IPS-NIHi7 (cell line): ENCODE data around the gene SAT2.
A peak's percentile ranks its signal among the peaks of the same experiment; 100 is the strongest.
"Not testable (repeated sequence)": the region's sequence is repeated elsewhere in the genome, so short reads cannot be mapped to it uniquely, and the experiment has no call there.

Experiments used
- DNase-seq: peaks from one replicate; pipeline ENCODE4 v3.0.0; 2012; ENCODE audit warnings: mixed read lengths; ENCODE audit errors: extremely low spot score

Gene SAT2

DNA sequence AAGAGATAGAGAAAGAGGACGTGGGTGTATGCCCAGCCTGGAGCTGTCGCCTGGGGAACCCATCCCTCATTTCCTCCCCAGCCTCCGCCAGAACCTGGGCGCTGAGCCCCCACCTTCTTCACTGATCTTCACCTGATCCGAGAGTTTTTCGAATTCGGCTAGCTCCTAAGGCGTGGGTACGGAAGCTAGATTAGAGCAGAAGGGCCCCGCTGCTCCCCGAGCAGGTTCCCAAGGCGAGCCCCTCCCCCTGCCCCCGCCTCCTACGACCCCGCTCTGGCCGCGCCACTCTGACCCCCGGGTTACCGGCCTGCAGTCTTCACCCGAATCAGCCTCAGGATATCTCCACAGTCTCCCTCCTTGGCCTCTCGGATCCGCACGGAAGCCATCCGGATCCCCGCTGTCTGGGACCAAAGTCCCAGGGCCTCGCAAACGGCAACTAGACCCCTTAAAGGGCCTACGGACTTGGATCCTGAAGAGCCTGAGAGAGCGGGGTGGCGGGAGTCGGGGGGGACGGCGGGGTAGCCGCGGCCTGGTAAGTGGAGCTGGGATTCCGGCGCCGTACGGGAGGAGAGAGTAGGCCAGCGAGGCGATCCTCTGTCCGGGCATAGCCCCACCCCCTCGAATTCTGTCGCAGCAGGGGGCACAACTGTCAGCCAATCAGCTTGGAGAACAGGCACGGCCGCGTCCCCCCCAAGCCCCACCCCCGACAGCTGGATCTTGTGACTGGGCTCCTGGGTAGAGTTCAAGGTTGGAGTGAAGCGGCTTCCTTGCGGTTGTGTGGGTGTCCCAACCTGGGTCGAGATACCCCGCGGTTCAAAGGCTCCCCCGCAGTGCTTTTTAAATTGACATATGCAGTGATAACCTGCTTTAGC lies at the start of gene SAT2:
Gene SAT2, minus strand, starts transcription at position 572 of the 872 bp plus-strand sequence. Its CDS starts 186 bp downstream, at position 386.
- peak; percentile 98 for DNase-seq

DNA sequence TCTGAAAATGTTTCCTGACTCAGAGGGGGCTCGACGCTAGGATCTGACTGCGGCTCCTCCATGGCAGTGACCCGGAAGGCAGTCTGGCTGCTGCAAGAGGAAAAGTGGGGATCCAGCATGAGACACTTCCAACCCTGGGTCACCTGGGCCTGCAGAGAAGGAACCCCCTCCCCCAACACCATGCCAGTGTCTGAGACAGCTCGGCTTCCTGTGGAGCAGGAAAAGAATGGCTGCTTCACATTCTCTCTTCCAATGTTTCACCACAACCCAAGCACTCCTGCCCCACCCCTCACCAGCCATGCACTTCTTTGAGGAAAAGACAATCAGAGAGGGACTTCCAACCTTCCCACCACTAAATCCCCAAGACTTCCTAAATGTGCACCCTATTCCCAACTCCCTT lies 48.9 kb upstream of the SAT2 start:
- peak; percentile 41 for DNase-seq

DNA sequence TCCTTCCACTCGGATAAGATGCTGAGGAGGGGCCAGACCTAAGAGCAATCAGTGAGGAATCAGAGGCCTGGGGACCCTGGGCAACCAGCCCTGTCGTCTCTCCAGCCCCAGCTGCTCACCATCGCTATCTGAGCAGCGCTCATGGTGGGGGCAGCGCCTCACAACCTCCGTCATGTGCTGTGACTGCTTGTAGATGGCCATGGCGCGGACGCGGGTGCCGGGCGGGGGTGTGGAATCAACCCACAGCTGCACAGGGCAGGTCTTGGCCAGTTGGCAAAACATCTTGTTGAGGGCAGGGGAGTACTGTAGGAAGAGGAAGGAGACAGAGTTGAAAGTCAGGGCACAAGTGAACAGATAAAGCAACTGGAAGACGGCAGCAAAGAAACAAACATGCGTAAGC lies 47.3 kb upstream of the SAT2 start:
- no peak for DNase-seq

DNA sequence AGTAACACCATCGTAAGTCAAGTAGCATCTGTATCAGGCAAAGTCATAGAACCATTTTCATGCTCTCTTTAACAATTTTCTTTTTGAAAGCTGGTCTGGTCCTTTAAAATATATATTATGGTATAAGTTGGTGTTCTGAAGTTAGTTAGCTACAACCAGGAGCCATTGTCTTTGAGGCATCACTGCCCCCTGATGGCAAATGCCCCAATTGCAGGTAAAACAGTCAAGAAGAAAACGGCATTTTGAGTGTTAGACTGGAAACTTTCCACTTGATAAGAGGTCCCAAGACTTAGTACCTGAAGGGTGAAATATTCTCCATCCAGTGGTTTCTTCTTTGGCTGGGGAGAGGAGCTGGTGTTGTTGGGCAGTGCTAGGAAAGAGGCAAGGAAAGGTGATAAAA lies 45.6 kb upstream of the SAT2 start:
- DNase-seq, result no peak

DNA sequence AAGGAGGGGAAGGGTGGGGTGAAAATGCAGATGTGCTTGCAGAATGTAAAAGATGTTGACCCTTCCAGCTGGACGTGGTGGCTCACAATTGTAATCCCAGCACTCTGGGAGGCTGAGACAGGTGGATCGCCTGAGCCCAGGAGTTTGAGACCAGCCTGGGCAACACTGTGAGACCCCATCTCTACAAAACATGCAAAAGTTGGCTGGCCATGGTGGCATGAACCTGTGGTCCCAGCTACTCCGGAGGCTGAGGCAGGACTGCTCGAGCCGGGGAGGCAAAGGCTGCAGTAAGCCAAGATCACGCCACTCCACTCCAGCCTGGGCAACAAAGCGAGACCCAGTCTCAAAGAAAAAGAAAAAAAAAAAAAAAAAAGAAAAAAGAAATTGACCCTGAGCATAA lies 40.9 kb upstream of the SAT2 start:
- DNase-seq, result no peak

- no peak for DNase-seq
These were observed 40.2 kb upstream of the SAT2 start for GRCh38 chr17:7667656-7668406.

DNA sequence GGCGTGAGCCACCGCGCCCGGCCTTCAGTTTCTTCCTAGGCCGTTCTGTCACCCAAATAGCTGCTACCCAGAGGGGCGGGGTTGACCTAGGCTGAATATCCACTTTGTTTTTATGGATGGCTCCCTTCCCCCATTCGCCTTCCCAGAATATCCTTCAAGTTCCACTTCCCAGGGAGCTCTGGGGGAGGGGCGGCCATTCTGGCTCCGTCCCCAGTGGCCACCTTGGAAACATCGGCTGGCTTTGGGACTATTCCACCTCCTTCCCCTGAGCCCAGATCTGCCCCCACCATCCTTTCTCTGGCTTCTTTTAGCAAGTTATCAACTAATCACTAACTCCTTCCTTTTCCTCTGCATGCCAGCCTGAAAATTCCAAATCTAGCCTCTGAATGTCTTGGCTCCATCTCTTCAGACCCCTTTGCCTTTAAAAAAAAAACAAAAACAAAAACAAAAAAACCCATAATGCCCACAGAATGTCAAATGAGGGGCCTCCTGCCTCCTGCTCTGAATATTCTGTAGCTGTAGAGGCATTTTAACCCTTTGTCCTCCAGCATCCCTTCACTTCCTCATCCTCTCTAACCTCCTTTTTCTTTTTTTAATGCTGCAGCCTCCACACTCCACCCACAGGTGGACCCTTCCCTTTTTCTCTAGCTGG lies 29.5 kb upstream of the SAT2 start:
- peak; percentile 86 for DNase-seq

- DNase-seq, result no peak
These were observed 27.9 kb upstream of the SAT2 start for GRCh38 chr17:7655541-7655840.

- no peak for DNase-seq
These were observed 27.4 kb upstream of the SAT2 start for GRCh38 chr17:7654832-7655540.

- no peak for DNase-seq
These were observed 25.1 kb upstream of the SAT2 start for GRCh38 chr17:7652388-7653356.

- DNase-seq, result peak; percentile 43
These were observed 24.2 kb upstream of the SAT2 start for GRCh38 chr17:7651665-7652387.

DNA sequence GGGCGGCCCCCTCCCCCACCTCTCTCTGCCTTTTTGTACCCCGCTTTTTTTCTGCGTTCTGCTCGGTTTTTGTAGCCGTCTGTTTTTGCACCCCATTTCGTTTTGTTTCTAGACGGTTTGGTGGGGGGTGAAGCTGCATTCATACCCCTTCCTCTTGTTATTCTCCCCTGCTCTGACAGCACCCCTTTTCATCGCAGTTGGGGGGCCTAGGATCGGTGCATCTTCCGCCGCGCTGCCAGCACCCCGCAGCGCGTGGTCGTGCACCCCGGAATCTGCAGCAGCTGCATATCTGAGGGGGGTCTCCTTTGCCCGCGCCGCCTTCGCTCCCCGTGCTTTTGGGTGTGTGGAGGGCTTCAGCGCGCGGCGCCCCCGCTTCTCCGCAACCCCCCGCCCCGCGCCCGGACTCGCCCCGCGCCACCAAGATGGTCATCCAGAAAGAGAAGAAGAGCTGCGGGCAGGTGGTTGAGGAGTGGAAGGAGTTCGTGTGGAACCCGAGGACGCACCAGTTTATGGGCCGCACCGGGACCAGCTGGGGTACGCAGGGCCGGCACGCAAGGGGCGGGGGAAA lies 23.6 kb upstream of the SAT2 start:
- no peak for DNase-seq

DNA sequence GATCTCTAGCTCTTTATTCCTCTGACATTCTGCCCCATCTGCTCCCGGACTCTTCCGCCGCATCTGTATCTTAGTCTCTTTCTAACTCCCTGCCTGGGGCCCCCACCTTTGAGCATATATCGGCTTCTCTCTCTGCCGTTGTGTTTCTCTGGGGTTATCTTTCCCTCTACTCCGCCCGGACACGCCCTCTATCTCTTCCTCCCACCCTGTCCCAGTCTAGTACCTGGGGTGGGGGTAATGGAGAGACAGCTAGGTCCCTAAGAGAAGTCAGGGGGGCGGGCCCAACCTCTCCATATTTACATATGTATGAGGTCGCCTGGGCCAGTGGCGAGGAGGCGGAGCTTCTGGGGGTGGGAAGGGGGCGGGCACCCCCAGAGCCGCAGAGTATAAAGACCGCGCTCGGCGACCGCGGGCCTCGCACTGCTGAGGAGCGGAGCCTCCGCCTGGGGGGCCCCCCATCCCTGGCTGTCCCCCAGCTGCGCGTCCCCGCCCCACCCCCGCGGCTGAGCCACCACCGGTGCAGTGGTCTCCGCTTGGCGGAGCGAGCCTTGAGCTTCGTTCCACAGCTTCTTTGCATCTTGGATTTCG lies 23.0 kb upstream of the SAT2 start, which contains the start of gene ATP1B2:
Gene ATP1B2, plus strand, starts transcription at position 418 of the 588 bp plus-strand sequence. CDS start 593 bp downstream, outside the sequence.
- peak; percentile 95 for DNase-seq

DNA sequence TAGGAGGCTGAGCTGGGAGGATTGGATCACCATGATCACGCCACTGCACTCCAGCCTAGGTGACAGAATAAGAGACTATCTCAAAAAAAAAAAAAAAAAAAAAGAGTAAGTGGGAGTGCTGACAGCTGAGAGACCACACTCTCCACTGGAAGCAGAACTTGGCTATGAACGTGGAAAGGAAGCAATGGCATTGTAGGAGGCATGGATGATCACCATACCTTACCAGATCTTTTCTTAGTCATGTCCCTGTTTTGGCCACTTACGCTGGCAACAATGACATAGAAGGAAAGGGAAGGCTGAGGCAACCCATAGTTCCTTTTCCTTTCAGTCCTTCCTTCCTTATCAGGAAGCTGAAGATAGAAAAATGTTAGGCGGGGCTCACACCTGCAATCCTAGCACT lies 19.4 kb upstream of the SAT2 start:
- DNase-seq, result no peak

GRCh38 chr17:7646457-7646856 lies 18.8 kb upstream of the SAT2 start:
- DNase-seq, result no peak

- no peak for DNase-seq
These were observed 17.2 kb upstream of the SAT2 start for GRCh38 chr17:7644775-7645174.

DNA sequence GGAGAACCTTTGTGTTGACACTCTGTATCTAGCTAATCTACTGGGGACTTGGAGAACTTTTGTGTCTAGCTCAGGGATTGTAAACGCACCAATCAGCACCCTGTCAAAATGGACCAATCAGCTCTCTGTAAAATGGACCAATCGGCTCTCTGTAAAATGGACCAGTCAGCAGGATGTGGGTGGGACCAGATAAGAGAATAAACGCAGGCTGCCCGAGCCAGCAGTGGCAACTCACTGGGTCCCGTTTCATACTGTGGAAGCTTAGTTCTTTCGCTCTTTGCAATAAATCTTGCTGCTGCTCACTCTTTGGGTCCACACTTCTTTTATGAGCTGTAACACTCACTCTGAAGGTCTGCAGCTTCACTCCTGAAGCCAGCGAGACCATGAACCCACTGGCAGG lies 14.0 kb upstream of the SAT2 start:
- not testable (repeated sequence) for DNase-seq

- DNase-seq, result no peak
These were observed 13.2 kb upstream of the SAT2 start for GRCh38 chr17:7640783-7641182.

- DNase-seq, result peak; percentile 11
These were observed 8.5 kb upstream of the SAT2 start for GRCh38 chr17:7636163-7636562.
